B cell (primary cell): ENCODE data around the gene FBXO42. TPM values are rescaled to one million over a fixed set of nuclear protein-coding genes. Genes with fewer than 3 reads are reported as not detected.

ENCODE experiments used
- ATAC-seq: fragments of 200-7000 bp; cut with Tn5 transposase; one replicate; pipeline ENCODE4 v1.10.0; 2021; ENCODE audit warnings: low read depth, mild to moderate bottlenecking, moderate number of reproducible peaks, moderate library complexity
- CTCF ChIA-PET: fragments of 350-600 bp; sonication (Branson Sonifier 250); formaldehyde crosslinking; loops from one replicate; lab custom pipeline; 2021; ENCODE audit warnings: antibody characterized with exemption, inconsistent platforms; lab: Charles Lee
- POLR2A ChIA-PET: fragments of 350-600 bp; sonication (Branson Sonifier 250); formaldehyde crosslinking; loops from one replicate; lab custom pipeline; 2021; ENCODE audit warnings: antibody characterized with exemption; lab: Charles Lee
- DNase-seq: peaks from one replicate; pipeline ENCODE4 v3.0.0; 2013
- H2AFZ ChIP-seq: 2 replicates; pipeline ENCODE4 v1.6.1; 2012; ENCODE audit warnings: mild to moderate bottlenecking, low read depth, low read length; ENCODE audit not compliant: insufficient read depth, poor library complexity, severe bottlenecking
- H3K27ac ChIP-seq, 2 donors: 1 replicate in 1 of 2; 2 replicates in 1 of 2; pipeline ENCODE4 v1.5.1; 2012 to 2013; ENCODE audit warnings: low read length in 2 of 2, mild to moderate bottlenecking in 2 of 2, moderate library complexity in 1 of 2
- H3K27me3 ChIP-seq, 4 experiments: fragments of 200-600 bp in 1 of 4; sonication (generic) in 1 of 4; replicated peaks in 1 of 4; 1 replicate in 2 of 4; 2 replicates in 2 of 4; pipeline versions ENCODE4 v1.6.1 to v1.7.0; 2013 to 2016; ENCODE audit warnings: low read length in 3 of 4, mild to moderate bottlenecking in 2 of 4, mixed read lengths in 1 of 4, moderate library complexity in 1 of 4; ENCODE audit not compliant: insufficient read depth in 4 of 4, control insufficient read depth in 3 of 4; ENCODE audit errors: control extremely low read depth in 1 of 4
- H3K36me3 ChIP-seq, 2 experiments: replicated peaks in 1 of 2; 1 replicate in 1 of 2; 2 replicates in 1 of 2; pipeline versions ENCODE4 v1.6.1 to v1.7.1; 2013; ENCODE audit warnings: low read length in 1 of 2; ENCODE audit not compliant: insufficient read depth in 2 of 2, control insufficient read depth in 1 of 2; ENCODE audit errors: control extremely low read depth in 1 of 2, extremely low read depth in 1 of 2
- H3K4me1 ChIP-seq, 2 donors: fragments of 200-600 bp in 1 of 2; sonication (generic) in 1 of 2; 1 replicate in 1 of 2; 2 replicates in 1 of 2; pipeline versions ENCODE4 v1.5.1 to v1.6.1; 2013 to 2017; ENCODE audit warnings: low read length in 2 of 2; ENCODE audit not compliant: control insufficient read depth in 2 of 2, insufficient read depth in 2 of 2
- H3K4me2 ChIP-seq: replicated peaks from 2 replicates; pipeline ENCODE3; 2012; ENCODE audit warnings: mild to moderate bottlenecking, low read depth, low read length; ENCODE audit not compliant: poor library complexity, severe bottlenecking
- H3K4me3 ChIP-seq, 5 experiments: fragments of 200-600 bp in 1 of 5; sonication (generic) in 1 of 5; 1 replicate in 3 of 5; 2 replicates in 2 of 5; pipeline versions ENCODE4 v1.5.1 to v1.7.0; 2011 to 2016; ENCODE audit warnings: low read length in 4 of 5, mild to moderate bottlenecking in 4 of 5, low read depth in 2 of 5, control low read depth in 1 of 5, moderate library complexity in 1 of 5; ENCODE audit not compliant: insufficient read depth in 1 of 5; ENCODE audit errors: control extremely low read depth in 1 of 5, extremely low read depth in 1 of 5
- H3K79me2 ChIP-seq: fragments of 200-600 bp; sonication (generic); one replicate; pipeline ENCODE4 v1.6.0; 2016; ENCODE audit warnings: low read length; ENCODE audit not compliant: control insufficient read depth, insufficient read depth
- H3K9ac ChIP-seq: fragments of 200-600 bp; sonication (generic); 2 replicates; pipeline ENCODE4 v1.6.1; 2017; ENCODE audit warnings: mild to moderate bottlenecking, low read length, moderate library complexity
- H3K9me3 ChIP-seq, 3 donors: one replicate each; pipeline versions ENCODE4 v1.6.1 to v1.7.1; 2013; ENCODE audit warnings: low read length in 2 of 3; ENCODE audit not compliant: control insufficient read depth in 2 of 3, insufficient read depth in 1 of 3; ENCODE audit errors: control extremely low read depth in 1 of 3
- H4K20me1 ChIP-seq: 2 replicates; pipeline ENCODE4 v1.6.0; 2012; ENCODE audit warnings: mild to moderate bottlenecking, low read length; ENCODE audit not compliant: insufficient read depth, control insufficient read depth, poor library complexity, severe bottlenecking
- H3K27ac Mint-ChIP-seq: one replicate; pipeline ENCODE4 v1.8.0; 2021; ENCODE audit warnings: mixed read lengths
- H3K27me3 Mint-ChIP-seq: one replicate; pipeline ENCODE4 v1.8.0; 2021; ENCODE audit warnings: mixed read lengths
- H3K4me1 Mint-ChIP-seq: one replicate; pipeline ENCODE4 v1.8.0; 2021; ENCODE audit warnings: mixed read lengths
- H3K4me3 Mint-ChIP-seq: one replicate; pipeline ENCODE4 v1.8.0; 2021; ENCODE audit warnings: mixed read lengths
- H3K9me3 Mint-ChIP-seq: one replicate; pipeline ENCODE4 v1.8.0; 2022; ENCODE audit warnings: mixed read lengths; ENCODE audit not compliant: insufficient read depth
- EZH2 ChIP-seq: IDR thresholded peaks from 2 replicates; pipeline ENCODE4 v1.6.1; 2012; ENCODE audit warnings: borderline replicate concordance, low read depth, mild to moderate bottlenecking, moderate library complexity, low read length; ENCODE audit not compliant: insufficient read depth, poor library complexity, severe bottlenecking
- WGBS: methylation state at CpG from one replicate; pipeline ENCODE4 v1.1.5; 2013; ENCODE audit warnings: missing lambda C conversion rate; ENCODE audit not compliant: insufficient coverage; 5-methylcytosine and 5-hydroxymethylcytosine counted together
- intact Hi-C: fragments of 100-400 bp; cut with micrococcal nuclease; formaldehyde crosslinking; loops from one replicate; pipeline ENCODE4 v1.10.0; 2022
- polyA plus RNA-seq: library from polyadenylated mRNA; depleted of rRNA; stranded (reverse); fragments of >200 nt; gene quantifications from 2 replicates; pipeline ENCODE4 v1.2.3, GENCODE V29; 2012
- total RNA-seq, 2 donors: library from RNA; stranded (reverse); fragments of 120-200 nt in 1 of 2; gene quantifications; 1 replicate in 1 of 2; 2 replicates in 1 of 2; pipeline versions ENCODE4 v1.2.3 to v1.2.4, GENCODE V29; 2013 to 2022
- TF ChIP-seq, protein P1 (sequence below): fragments of 200-600 bp; IDR thresholded peaks from one replicate; pipeline ENCODE4 v1.8.0; 2022; ENCODE audit warnings: antibody characterized with exemption, mild to moderate bottlenecking

FBXO42 gene
- total and polyA plus RNA-seq, 2 donors (not counting 1 experiment from before 2014, with no cell fraction given) = 17.2 to 33.1 TPM

DNA sequence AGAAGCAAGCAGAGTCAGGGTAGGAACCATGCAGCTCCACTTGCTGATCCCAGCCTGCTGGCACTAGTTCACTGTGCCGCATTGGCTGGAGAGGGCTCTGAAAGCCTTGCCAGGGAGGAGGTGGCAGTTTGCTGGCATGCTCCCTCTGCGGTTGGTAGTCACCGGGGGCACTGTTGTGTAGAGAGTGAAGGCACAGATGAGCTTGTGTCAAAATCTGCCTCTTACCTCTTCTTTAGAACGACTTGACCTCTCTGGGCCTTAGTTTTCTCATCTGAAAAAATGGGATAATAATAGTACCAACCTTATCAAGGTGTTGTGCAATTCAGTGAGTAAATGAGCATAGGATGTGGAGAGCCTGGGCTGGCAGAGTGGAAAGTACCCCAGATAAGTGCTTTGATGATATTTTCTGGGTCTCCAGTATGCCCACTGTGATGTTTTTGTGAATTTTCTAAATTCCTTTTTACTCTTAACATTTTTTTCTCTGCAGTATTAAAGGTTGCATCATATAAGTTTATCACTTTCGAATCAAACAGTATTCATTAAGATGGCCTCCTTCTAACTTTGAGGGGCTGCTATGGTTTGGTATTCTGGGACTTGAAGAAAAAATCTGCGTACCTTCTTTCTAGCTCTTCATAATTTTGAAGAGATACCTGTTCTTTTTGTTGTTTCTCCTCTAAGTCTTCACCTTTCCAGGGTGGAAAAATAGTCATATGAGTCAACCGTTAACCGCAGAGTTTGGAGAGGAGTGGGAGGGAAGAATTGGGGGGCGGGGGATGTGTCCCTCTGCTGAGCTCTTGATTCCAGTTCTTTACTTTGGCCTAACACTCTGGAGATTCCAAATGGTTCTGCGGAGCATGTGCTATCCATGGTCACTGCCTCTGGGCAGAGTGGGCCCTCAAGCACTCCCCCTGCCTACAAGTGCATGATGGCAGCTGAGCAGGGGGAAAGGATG is 41.6 kb upstream of the FBXO42 start:
- ChIA-PET POLR2A (interaction anchor here (0.6 kb wide), 1 partner anchor 12 kb away, joined by 3 read pairs; no protein-coding TSS in a partner anchor), CTCF (no interaction called here)
- Histone ChIP-seq H3K4me2 (no peak overlapping the region), H3K79me2 (peaks cover 54% of the 10 kb centered on the region), H3K4me1 (peaks cover 15 to 23% of the 10 kb centered on the region in 2 donors), H4K20me1 (peaks cover 81% of the 10 kb centered on the region), H3K4me3 (no peak overlapping the region), H3K9me3 (no peaks in the 10 kb centered on the region), H3K36me3 (peaks cover 2 to 68% of the 10 kb centered on the region in 2 experiments), H3K27ac (no peak overlapping the region), H3K27me3 (no peaks in the 10 kb centered on the region), H3K9ac (no peak overlapping the region), H2AFZ (no peak overlapping the region)
- Mint-ChIP-seq H3K4me1 (peaks cover 36% of the 10 kb centered on the region), H3K27me3 (no peaks in the 10 kb centered on the region), H3K9me3 (no peaks in the 10 kb centered on the region), H3K4me3 (no peak overlapping the region), H3K27ac (no peak overlapping the region)
- 90% methylated on average over 6 of the region's 10 CpGs for WGBS
- intact Hi-C loops = no loop called here
- DNase-seq = no peak
- TF ChIP-seq, protein P1, sequence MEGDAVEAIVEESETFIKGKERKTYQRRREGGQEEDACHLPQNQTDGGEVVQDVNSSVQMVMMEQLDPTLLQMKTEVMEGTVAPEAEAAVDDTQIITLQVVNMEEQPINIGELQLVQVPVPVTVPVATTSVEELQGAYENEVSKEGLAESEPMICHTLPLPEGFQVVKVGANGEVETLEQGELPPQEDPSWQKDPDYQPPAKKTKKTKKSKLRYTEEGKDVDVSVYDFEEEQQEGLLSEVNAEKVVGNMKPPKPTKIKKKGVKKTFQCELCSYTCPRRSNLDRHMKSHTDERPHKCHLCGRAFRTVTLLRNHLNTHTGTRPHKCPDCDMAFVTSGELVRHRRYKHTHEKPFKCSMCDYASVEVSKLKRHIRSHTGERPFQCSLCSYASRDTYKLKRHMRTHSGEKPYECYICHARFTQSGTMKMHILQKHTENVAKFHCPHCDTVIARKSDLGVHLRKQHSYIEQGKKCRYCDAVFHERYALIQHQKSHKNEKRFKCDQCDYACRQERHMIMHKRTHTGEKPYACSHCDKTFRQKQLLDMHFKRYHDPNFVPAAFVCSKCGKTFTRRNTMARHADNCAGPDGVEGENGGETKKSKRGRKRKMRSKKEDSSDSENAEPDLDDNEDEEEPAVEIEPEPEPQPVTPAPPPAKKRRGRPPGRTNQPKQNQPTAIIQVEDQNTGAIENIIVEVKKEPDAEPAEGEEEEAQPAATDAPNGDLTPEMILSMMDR = no peak
- TF ChIP-seq EZH2 = no peak
- no peak for ATAC-seq
